Sigmoid colon (tissue), 7 donors: Measurements from ENCODE around the gene AZIN2. TPM values are rescaled to one million over a fixed set of nuclear protein-coding genes. Genes with fewer than 3 reads are reported as not detected.

Experiments used
- DNase-seq: peaks from one replicate; pipeline ENCODE4 v3.0.0-alpha.2; 2019
- H3K27ac ChIP-seq, 4 donors: fragments of 200-600 bp; sonication (generic); one replicate each; pipeline ENCODE4 v1.5.1; 2016 to 2019; ENCODE audit warnings: mild to moderate bottlenecking in 1 of 4
- H3K27me3 ChIP-seq, 3 donors: fragments of 200-600 bp; sonication (generic); one replicate each; pipeline ENCODE4 v1.5.1; 2019; ENCODE audit warnings: mild to moderate bottlenecking in 1 of 3
- H3K36me3 ChIP-seq, 4 donors: fragments of 200-600 bp; sonication (generic); one replicate each; pipeline ENCODE4 v1.5.1; 2016 to 2019
- H3K4me1 ChIP-seq, 4 donors: fragments of 200-600 bp; sonication (generic); one replicate each; pipeline ENCODE4 v1.5.1; 2017 to 2019
- H3K4me3 ChIP-seq, 4 donors: fragments of 200-600 bp; sonication (generic); one replicate each; pipeline ENCODE4 v1.5.1; 2017 to 2019; ENCODE audit warnings: mild to moderate bottlenecking in 2 of 4, moderate library complexity in 1 of 4
- H3K9me3 ChIP-seq, 4 donors: fragments of 200-600 bp in 3 of 4; sonication (generic) in 3 of 4; one replicate each; pipeline versions ENCODE4 v1.5.1 to v1.6.1; 2013 to 2019
- EP300 ChIP-seq, 4 donors: sonication (generic); formaldehyde crosslinking; IDR thresholded peaks; one replicate each; pipeline ENCODE4 v1.6.1; 2017; ENCODE audit warnings: antibody characterized with exemption in 4 of 4
- POLR2A ChIP-seq, 2 donors: fragments of 450-650 bp; IDR thresholded peaks; one replicate each; pipeline ENCODE4 v1.6.1; 2016; ENCODE audit warnings: antibody characterized with exemption in 2 of 2, mild to moderate bottlenecking in 2 of 2, moderate library complexity in 2 of 2
- POLR2AphosphoS5 ChIP-seq, 4 donors: sonication (generic); formaldehyde crosslinking; IDR thresholded peaks; one replicate each; pipeline ENCODE4 v1.6.1; 2017; ENCODE audit warnings: antibody characterized with exemption in 4 of 4
- WGBS, 2 donors: extraction: QIAGEN DNeasy Blood & Tissue Kit; methylation state at CpG; one replicate each; pipeline ENCODE4 v1.1.7; 2013; 5-methylcytosine and 5-hydroxymethylcytosine counted together
- intact Hi-C: fragments of 100-400 bp; cut with DNase I; formaldehyde crosslinking; loops from one replicate; pipeline ENCODE4 v1.15.1; 2023
- polyA plus RNA-seq, 3 donors: library from polyadenylated mRNA; stranded (reverse); fragments of 200-250 nt; gene quantifications; one replicate each; pipeline ENCODE4 v1.2.3, GENCODE V29; 2013
- total RNA-seq, 4 donors: library from RNA; depleted of rRNA; stranded (reverse); fragments of >200 nt; gene quantifications; one replicate each; pipeline ENCODE4 v1.1.0, GENCODE V29; 2016
- TF ChIP-seq, protein P1 (sequence below), 4 experiments: fragments of 450-650 bp in 3 of 4; fragments of 200-600 bp in 1 of 4; IDR thresholded peaks; one replicate each; pipeline ENCODE4 v1.5.1; 2016 to 2019; ENCODE audit warnings: antibody characterized with exemption in 4 of 4, mild to moderate bottlenecking in 3 of 4, moderate library complexity in 2 of 4
- donor health status: healthy with polysubstance abuse.
- donor health status: Bipolar disorder and iron deficiency.
- donor health status: healthy.

The AZIN2 gene
- total and polyA plus RNA-seq, 7 donors: 1.1 to 30.9 (median 2.5) TPM

GRCh38 chr1:33148615-33149014 lies 67.7 kb downstream of the AZIN2 start:
- WGBS, 2 donors: 91 to 94% methylated on average over 3 of the region's 3 CpGs
- intact Hi-C loops: no loop called here

DNA sequence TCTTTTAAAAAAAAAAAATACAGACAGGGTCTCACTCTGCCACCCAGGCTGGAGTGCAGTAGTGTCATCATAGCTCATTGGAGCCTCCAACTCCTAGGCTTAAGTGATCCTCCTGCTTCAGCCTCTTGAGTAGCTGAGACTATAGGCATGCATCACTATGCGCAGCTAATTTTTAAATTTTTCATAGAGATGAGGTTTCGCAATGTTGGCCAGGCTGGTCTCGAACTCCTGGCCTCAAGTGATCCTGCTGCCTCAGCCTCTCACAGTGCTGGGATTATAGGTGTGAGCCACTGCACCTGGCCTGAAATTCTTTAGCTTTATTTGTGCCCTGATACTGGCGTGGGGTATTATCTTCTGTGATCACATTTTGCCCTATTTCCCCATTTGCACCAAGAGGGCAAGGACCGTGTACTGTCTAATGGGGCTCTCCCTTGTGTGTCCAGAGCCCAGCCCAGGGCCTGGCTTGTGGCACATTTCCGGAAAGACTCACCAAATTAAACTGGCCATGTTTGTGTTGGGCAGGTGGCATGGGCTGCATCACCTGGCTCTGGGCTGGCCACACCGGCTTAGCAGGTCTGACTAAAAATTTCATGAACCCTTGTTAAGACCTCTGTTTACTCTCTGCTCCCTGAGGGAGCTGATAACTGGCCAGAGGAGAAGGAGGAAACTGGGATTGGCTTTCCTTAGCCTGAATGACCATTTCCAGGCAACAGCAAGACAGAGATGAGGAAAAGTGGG lies 68.7 kb downstream of the AZIN2 start:
- 59 to 86% methylated on average over 7 of the region's 7 CpGs for WGBS, 2 donors
- Histone ChIP-seq H3K27ac (no peak overlapping the region), H3K27me3 (no peaks in the 10 kb centered on the region), H3K4me3 (no peak overlapping the region), H3K36me3 (peaks cover 0 to 16% (median 2%) of the 10 kb centered on the region in 4 donors), H3K4me1 (peaks cover 0 to 33% (median 10%) of the 10 kb centered on the region in 4 donors), H3K9me3 (no peaks in the 10 kb centered on the region)
- TF ChIP-seq POLR2AphosphoS5 (IDR thresholded peaks at IDR 0.05) (no peak), POLR2A (IDR thresholded peaks at IDR 0.05) (no peak), EP300 (IDR thresholded peaks at IDR 0.05) (no peak)
- TF ChIP-seq, protein P1, sequence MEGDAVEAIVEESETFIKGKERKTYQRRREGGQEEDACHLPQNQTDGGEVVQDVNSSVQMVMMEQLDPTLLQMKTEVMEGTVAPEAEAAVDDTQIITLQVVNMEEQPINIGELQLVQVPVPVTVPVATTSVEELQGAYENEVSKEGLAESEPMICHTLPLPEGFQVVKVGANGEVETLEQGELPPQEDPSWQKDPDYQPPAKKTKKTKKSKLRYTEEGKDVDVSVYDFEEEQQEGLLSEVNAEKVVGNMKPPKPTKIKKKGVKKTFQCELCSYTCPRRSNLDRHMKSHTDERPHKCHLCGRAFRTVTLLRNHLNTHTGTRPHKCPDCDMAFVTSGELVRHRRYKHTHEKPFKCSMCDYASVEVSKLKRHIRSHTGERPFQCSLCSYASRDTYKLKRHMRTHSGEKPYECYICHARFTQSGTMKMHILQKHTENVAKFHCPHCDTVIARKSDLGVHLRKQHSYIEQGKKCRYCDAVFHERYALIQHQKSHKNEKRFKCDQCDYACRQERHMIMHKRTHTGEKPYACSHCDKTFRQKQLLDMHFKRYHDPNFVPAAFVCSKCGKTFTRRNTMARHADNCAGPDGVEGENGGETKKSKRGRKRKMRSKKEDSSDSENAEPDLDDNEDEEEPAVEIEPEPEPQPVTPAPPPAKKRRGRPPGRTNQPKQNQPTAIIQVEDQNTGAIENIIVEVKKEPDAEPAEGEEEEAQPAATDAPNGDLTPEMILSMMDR (IDR thresholded peaks at IDR 0.05): no peak
- DNase-seq: no peak
- intact Hi-C loops: no loop called here

More at GRCh38 chr1:33148615-33149014, 67.7 kb downstream of the AZIN2 start:
- Histone ChIP-seq H3K27me3 (no peaks in the 10 kb centered on the region), H3K9me3 (no peaks in the 10 kb centered on the region), H3K36me3 (peaks cover 0 to 16% (median 2%) of the 10 kb centered on the region in 4 donors), H3K4me3 (no peak overlapping the region), H3K27ac (no peak overlapping the region), H3K4me1 (peaks cover 0 to 35% (median 16%) of the 10 kb centered on the region in 4 donors)
- TF ChIP-seq EP300 (IDR thresholded peaks at IDR 0.05): no peak
- no peak for TF ChIP-seq POLR2AphosphoS5 (IDR thresholded peaks at IDR 0.05)
- TF ChIP-seq, protein P1 (IDR thresholded peaks at IDR 0.05): no peak
- TF ChIP-seq POLR2A (IDR thresholded peaks at IDR 0.05): no peak
- no peak for DNase-seq

GRCh38 chr1:33150522-33150921 lies 69.6 kb downstream of the AZIN2 start:
- H3K4me3 ChIP-seq: no peak overlapping the region
- H3K9me3 ChIP-seq: no peaks in the 10 kb centered on the region
- TF ChIP-seq EP300 (IDR thresholded peaks at IDR 0.05) (no peak), POLR2A (IDR thresholded peaks at IDR 0.05) (no peak), POLR2AphosphoS5 (IDR thresholded peaks at IDR 0.05) (no peak)
- TF ChIP-seq, protein P1 (IDR thresholded peaks at IDR 0.05): no peak
- intact Hi-C loops: no loop called here
- H3K4me1 ChIP-seq: peaks cover 0 to 24% (median 10%) of the 10 kb centered on the region in 4 donors
- no peak for DNase-seq
- 89 to 91% methylated on average over 4 of the region's 4 CpGs for WGBS, 2 donors
- H3K27ac ChIP-seq: no peak overlapping the region
- peaks cover 0 to 16% (median 2%) of the 10 kb centered on the region in 4 donors for H3K36me3 ChIP-seq
- no peaks in the 10 kb centered on the region for H3K27me3 ChIP-seq

GRCh38 chr1:33151116-33151515 lies 70.2 kb downstream of the AZIN2 start:
- Histone ChIP-seq H3K36me3 (peaks cover 0 to 16% (median 2%) of the 10 kb centered on the region in 4 donors), H3K9me3 (no peaks in the 10 kb centered on the region), H3K27me3 (no peaks in the 10 kb centered on the region), H3K4me1 (peaks cover 0 to 22% (median 8%) of the 10 kb centered on the region in 4 donors), H3K4me3 (no peak overlapping the region), H3K27ac (no peak overlapping the region)
- 62 to 80% methylated on average over 7 of the region's 7 CpGs for WGBS, 2 donors
- intact Hi-C loops: no loop called here
- no peak for TF ChIP-seq EP300 (IDR thresholded peaks at IDR 0.05)
- TF ChIP-seq, protein P1 (IDR thresholded peaks at IDR 0.05): no peak
- TF ChIP-seq POLR2A (IDR thresholded peaks at IDR 0.05): no peak
- no peak for TF ChIP-seq POLR2AphosphoS5 (IDR thresholded peaks at IDR 0.05)
- no peak for DNase-seq
